Medulla oblongata (tissue), 1 donor: ENCODE measurements around the gene APLF.
"Not testable (repeated sequence)": the region's sequence is repeated elsewhere in the genome, so short reads cannot be mapped to it uniquely, and the experiment has no call there.

Source experiments
- DNase-seq: peaks from one replicate; pipeline ENCODE4 v3.0.0-alpha.2; 2015; ENCODE audit errors: extremely low spot score

Gene APLF

GRCh38 chr2:68574202-68574791 lies 106.9 kb downstream of the APLF start:
- DNase-seq, result no peak

- no peak for DNase-seq
Observed at GRCh38 chr2:68577183-68577582, 109.8 kb downstream of the APLF start.

GRCh38 chr2:68579689-68580088 lies 112.3 kb downstream of the APLF start:
- DNase-seq, result no peak

DNA sequence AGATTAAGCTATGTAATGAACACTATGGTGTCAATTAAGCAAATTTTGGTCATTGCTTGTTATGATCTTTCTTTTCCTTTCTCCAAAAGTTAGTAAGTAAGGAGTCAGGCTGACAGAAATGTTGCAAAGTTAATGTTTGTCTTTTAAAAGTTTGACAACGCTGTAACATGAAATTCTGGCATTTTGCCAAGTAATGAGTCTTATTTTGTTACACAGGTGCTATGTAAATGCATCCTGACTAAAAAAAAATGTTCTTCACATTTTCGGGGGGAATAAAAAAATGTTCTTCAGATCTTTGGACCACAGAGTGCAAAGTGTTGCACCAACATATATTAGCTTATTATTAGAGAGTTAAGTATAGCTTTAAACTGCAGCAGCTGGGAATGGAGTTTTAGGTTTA lies 121.2 kb downstream of the APLF start:
- no peak for DNase-seq

DNA sequence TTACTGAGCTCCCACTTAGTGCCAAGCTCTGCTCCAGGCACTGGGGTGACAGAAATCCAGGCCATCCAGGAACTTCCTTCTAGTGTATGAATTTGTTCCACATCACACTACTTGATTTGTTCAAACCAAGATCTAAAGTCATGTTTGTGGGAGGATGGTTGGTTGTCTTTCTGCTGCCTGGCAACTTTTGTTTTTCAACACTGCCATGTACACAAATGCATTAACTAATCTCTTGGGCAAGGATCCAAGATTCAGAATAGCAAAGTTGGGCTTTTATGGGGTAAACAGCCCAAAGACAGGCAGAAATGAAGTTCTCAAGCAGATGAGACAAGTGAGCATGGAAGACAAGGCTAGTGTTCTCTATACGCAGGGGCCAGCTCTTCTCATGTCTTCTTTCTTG lies 122.6 kb downstream of the APLF start:
- no peak for DNase-seq

DNA sequence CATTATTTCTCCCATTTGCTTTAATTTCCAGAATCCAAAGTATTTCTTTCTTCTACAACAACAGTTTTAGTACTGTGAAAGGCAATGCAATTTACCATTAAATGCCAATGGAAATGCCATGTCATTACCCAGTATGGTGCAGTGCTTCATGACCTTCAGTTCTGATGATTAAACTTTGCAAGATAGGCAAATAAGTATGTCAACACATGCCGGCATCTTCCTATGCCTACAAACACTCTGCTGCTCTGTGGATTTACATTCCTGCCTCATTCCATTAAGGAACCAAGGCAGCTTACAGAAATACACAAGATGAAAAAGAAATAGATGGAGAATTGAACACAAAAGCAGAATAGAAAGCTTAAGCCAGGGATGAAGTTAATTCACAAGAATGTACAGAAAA lies 123.3 kb downstream of the APLF start:
- no peak for DNase-seq

- DNase-seq, result no peak
Observed at GRCh38 chr2:68591225-68591624, 123.8 kb downstream of the APLF start.

DNA sequence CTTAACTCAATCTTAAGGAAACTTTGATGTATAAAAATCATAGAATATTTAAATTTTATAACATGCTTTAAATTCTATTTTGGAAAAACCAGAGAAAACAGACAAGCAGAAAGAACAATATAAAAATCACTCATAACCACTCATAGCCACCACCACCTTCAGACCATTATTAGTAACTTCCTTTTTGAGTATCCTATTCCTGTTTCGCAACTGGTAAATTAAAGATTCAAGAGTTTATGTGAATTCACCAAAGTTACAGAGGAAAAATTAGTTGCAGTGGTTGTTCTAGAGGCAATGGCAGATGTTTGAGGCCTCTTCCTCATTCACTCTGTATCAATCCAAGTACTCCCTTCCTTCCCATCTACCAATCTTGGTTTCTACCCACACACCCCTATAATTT lies 126.7 kb downstream of the APLF start:
- DNase-seq, result no peak

GRCh38 chr2:68594674-68595492 lies 127.5 kb downstream of the APLF start:
- DNase-seq, result peak; percentile 14

DNA sequence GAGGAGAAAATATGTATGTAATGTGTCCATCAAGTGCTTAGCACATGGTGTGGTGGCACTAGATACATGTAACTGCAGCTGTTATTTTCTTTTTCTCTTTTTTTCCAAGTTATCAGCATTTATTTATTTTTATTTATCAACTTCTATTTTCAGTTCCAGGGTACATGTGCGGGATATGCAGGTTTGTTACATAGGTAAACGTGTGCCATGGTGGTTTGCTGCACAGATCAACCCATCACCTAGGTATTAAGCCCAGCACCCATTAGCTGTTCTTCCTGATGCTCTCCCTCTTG lies 128.1 kb downstream of the APLF start:
- DNase-seq, result not testable (repeated sequence)

DNA sequence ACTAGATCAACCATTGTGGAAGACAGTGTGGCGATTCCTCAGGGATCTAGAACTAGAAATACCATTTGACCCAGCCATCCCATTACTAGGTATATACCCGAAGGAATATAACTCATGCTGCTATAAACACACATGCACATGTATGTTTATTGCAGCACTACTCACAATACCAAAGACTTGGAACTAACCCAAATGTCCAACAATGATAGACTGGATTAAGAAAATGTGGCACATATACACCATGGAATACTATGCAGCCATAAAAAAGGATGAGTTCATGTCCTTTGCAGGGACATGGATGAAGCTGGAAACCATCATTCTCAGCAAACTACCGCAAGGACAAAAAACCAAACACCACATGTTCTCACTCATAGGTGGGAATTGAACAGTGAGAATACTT lies 133.1 kb downstream of the APLF start:
- not testable (repeated sequence) for DNase-seq

- DNase-seq, result no peak
Observed at GRCh38 chr2:68603059-68603458, 135.7 kb downstream of the APLF start.

- no peak for DNase-seq
Observed at GRCh38 chr2:68604077-68604476, 136.7 kb downstream of the APLF start.

GRCh38 chr2:68605939-68606338 lies 138.6 kb downstream of the APLF start:
- no peak for DNase-seq

DNA sequence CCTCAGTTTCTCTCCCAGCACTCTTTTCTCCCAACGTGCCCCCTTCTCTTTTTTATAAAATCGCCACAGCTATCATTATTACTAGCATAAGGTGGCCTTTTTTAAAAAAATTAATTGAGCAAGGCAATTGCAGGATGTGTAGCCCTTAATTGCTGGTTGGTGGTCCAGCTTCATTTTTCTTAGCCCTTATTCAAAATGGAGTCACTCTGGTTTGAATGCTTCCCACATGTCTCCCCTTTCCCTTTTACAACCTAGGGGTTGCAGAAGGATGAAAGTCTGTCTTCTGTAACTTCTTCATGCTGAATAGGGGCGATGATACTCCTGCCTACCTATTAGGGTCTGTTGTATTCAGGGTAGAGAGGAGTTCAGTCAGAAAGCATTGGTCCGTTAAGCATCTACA lies 139.4 kb downstream of the APLF start:
- no peak for DNase-seq

GRCh38 chr2:68607837-68608236 lies 140.5 kb downstream of the APLF start:
- DNase-seq, result no peak

GRCh38 chr2:68612765-68613519 lies 145.6 kb downstream of the APLF start:
- no peak for DNase-seq

DNA sequence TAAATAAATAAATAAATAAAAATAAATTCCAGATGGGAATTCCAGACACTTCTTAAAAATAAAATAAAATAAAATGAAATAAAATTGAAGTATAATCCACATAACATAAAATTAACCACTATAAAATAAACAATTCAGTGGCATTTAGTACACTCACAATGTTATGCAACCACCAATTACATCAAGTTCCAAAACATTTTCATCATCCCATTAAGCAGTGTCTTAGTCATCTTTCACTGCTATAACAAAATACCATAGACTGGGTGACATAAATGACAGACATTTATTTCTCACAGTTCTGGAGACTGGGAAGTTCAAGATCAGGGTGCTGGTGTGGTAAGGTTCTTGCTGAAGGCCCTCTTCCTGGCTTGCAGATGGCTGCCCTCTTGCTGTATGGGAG lies 153.4 kb downstream of the APLF start:
- DNase-seq, result no peak

- DNase-seq, result no peak
Observed at GRCh38 chr2:68623820-68624219, 156.4 kb downstream of the APLF start.

DNA sequence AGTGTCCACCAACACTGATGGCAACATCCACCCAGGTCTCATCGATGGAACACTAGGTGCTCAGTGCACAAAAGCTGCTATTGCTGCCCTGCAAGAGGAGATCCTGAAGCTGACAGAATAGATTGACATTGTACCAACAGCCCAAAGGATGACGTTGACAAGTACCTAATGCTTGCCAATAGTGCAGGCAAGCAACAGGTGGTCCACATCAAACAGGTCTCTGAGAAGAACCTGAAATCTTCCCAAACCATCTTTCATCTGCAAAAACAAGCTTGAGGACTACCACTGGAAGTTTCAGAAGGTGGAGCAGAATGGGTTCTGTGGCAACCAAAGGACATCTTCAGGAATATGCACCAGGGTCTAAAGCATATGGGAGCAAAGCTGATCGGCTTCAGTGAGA lies 160.2 kb downstream of the APLF start:
- no peak for DNase-seq
